ENCODE data around the gene DSCAM. TPM values are rescaled to one million over a fixed set of nuclear protein-coding genes. Genes with fewer than 3 reads are reported as not detected.

Gene DSCAM
- total RNA-seq, 1 experiment from 2014 or later, result not detected

DNA sequence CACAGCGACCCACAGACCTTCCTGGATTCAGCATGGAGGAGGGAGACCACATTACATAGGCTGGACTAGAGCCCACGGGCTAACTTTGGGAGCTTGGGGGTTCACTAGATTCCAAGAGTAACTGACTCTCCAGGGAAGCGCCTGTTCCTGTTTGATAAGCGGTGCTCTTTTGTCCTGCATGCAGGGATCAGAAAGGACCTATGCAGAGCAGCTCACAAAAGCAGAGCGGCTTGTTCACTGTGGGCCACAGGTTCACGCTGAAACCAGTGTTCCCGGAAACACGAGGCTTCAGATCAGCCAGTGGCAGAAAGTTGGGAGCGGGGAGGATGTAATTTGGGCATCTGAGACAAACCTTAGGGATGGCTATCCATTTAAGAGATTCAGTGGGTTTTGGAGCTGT is 575.8 kb downstream of the DSCAM start:
- no peak overlapping the region for H3K9ac ChIP-seq (ENCODE audit: low read length)
- no peak overlapping the region for H3K4me2 ChIP-seq (ENCODE audit: low read length)
- no TSS peak for BruUV-seq (replicated peaks)
- ChIA-PET CTCF (no interaction called here), POLR2A (no interaction called here), RAD21 (ENCODE audit: low non-redundant PET in 1 of 2, low total read pairs in 2 of 2, uncharacterized antibody in 2 of 2, unreplicated experiment in 2 of 2) (no interaction called here)
- H3K27me3 ChIP-seq (ENCODE audit: insufficient read depth, low read length), result no peaks in the 10 kb centered on the region
- no peaks in the 10 kb centered on the region for H3K79me2 ChIP-seq (ENCODE audit: insufficient read depth, low read length)
- H2AFZ ChIP-seq (ENCODE audit: low read depth, low read length, poor library complexity, severe bottlenecking), result no peak overlapping the region
- H3K4me1 ChIP-seq (ENCODE audit: control insufficient read depth in 1 of 2, insufficient read depth in 2 of 2, low read length in 2 of 2), result no peaks in the 10 kb centered on the region
- DNase-seq (ENCODE audit: low read depth, low spot score) (no peak), ATAC-seq (no peak)
- H4K20me1 ChIP-seq (ENCODE audit: insufficient read depth), result no peaks in the 10 kb centered on the region
- no peaks in the 10 kb centered on the region for H3K36me3 ChIP-seq (ENCODE audit: control insufficient read depth in 1 of 2, insufficient read depth in 2 of 2, low read length in 2 of 2)
- H3K27ac ChIP-seq (ENCODE audit: low read depth, low read length), result no peak overlapping the region
- TF ChIP-seq EGR1 (IDR thresholded peaks at IDR 0.05; ENCODE audit: low read depth), result no peak
- TF ChIP-seq POLR2AphosphoS5 (IDR thresholded peaks at IDR 0.05; ENCODE audit: low read depth, low read length), result no peak
- peaks cover 10 to 42% of the 10 kb centered on the region in 2 experiments; a peak in 2 of 4 replicates for H3K9me3 ChIP-seq (ENCODE audit: control insufficient read depth in 1 of 2, insufficient read depth in 1 of 2, low read depth in 1 of 2, low read length in 2 of 2)
- H3K9me2 ChIP-seq (ENCODE audit: insufficient read depth), result no peaks in the 10 kb centered on the region
- no peak overlapping the region for H3K4me3 ChIP-seq (replicated peaks in 1 of 2; ENCODE audit: low read depth in 1 of 2, low read length in 2 of 2)
- intact Hi-C loops (cut with micrococcal nuclease), result no loop called here

DNA sequence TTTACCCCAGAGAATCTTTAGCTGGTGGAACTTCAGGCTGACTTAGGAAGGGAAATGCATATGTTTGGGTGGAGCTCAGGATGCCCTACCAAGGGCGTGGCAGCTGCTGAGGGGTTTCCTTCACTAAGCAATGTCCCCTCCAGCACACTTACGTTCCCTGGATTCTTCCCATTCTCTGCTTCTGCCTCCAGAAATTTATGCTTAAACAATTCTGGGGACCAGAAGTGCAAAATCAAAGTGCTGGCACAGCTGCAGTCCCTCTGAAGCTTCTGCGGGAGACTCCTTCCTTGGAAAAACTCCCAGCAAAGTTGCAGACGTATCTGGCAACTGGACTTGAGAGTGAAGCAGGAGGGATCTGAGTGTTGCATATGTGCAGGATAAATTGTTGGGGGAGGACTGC is 576.9 kb downstream of the DSCAM start:
- H3K27me3 ChIP-seq (ENCODE audit: insufficient read depth, low read length), result no peaks in the 10 kb centered on the region
- POLR2A ChIA-PET, result no interaction called here
- H3K9me2 ChIP-seq (ENCODE audit: insufficient read depth), result no peaks in the 10 kb centered on the region
- H3K4me3 ChIP-seq (replicated peaks in 1 of 2; ENCODE audit: low read depth in 1 of 2, low read length in 2 of 2), result no peak overlapping the region
- H3K9me3 ChIP-seq (ENCODE audit: control insufficient read depth in 1 of 2, insufficient read depth in 1 of 2, low read depth in 1 of 2, low read length in 2 of 2), result peaks cover 15 to 34% of the 10 kb centered on the region in 2 experiments; a peak in 2 of 4 replicates
- no peaks in the 10 kb centered on the region for H3K79me2 ChIP-seq (ENCODE audit: insufficient read depth, low read length)
- no peaks in the 10 kb centered on the region for H3K4me1 ChIP-seq (ENCODE audit: control insufficient read depth in 1 of 2, insufficient read depth in 2 of 2, low read length in 2 of 2)
- no peak overlapping the region for H3K27ac ChIP-seq (ENCODE audit: low read depth, low read length)
- no peak for DNase-seq (ENCODE audit: low read depth, low spot score)
- intact Hi-C loops (cut with micrococcal nuclease), result no loop called here
- RAD21 ChIA-PET (ENCODE audit: low non-redundant PET in 1 of 2, low total read pairs in 2 of 2, uncharacterized antibody in 2 of 2, unreplicated experiment in 2 of 2), result no interaction called here
- no TSS peak for BruUV-seq (replicated peaks)
- no peak overlapping the region for H2AFZ ChIP-seq (ENCODE audit: low read depth, low read length, poor library complexity, severe bottlenecking)
- CTCF ChIA-PET, result no interaction called here
- no peak overlapping the region for H3K9ac ChIP-seq (ENCODE audit: low read length)
- ATAC-seq, result no peak
- no peaks in the 10 kb centered on the region for H3K36me3 ChIP-seq (ENCODE audit: control insufficient read depth in 1 of 2, insufficient read depth in 2 of 2, low read length in 2 of 2)
- H3K4me2 ChIP-seq (ENCODE audit: low read length), result no peak overlapping the region
- TF ChIP-seq EZH2phosphoT487 (IDR thresholded peaks at IDR 0.05; ENCODE audit: borderline replicate concordance) (no peak), REST (IDR thresholded peaks at IDR 0.05; ENCODE audit: low read depth) (no peak), RAD21 (IDR thresholded peaks at IDR 0.05; ENCODE audit: low read depth) (no peak)
- TF ChIP-seq, protein P1, sequence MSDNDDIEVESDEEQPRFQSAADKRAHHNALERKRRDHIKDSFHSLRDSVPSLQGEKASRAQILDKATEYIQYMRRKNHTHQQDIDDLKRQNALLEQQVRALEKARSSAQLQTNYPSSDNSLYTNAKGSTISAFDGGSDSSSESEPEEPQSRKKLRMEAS (IDR thresholded peaks at IDR 0.05), result no peak
- TF ChIP-seq, protein P2, sequence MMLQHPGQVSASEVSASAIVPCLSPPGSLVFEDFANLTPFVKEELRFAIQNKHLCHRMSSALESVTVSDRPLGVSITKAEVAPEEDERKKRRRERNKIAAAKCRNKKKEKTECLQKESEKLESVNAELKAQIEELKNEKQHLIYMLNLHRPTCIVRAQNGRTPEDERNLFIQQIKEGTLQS (IDR thresholded peaks at IDR 0.05), result no peak
- no peaks in the 10 kb centered on the region for H4K20me1 ChIP-seq (ENCODE audit: insufficient read depth)

Data from HCT116 (cell line).